ENCODE results near the gene TFEB.

The TFEB gene

GRCh38 chr6:41736800-41737555, 1.6 kb upstream of the TFEB start:
- FAIRE-seq, result no peak

- no peak for FAIRE-seq
Measured at GRCh38 chr6:41736186-41736733, 852 bp upstream of the TFEB start.

- no peak for FAIRE-seq
Measured at GRCh38 chr6:41734666-41735426, 562 bp downstream of the TFEB start.

GRCh38 chr6:41733707-41734665, 1.4 kb downstream of the TFEB start:
- FAIRE-seq, result no peak

- no peak for FAIRE-seq
Measured at GRCh38 chr6:41733360-41733706, 2.1 kb downstream of the TFEB start.

GRCh38 chr6:41732591-41733359, 2.6 kb downstream of the TFEB start:
- FAIRE-seq, result no peak

- no peak for FAIRE-seq
Measured at GRCh38 chr6:41732149-41732548, 3.3 kb downstream of the TFEB start.

GRCh38 chr6:41731561-41732086, 3.8 kb downstream of the TFEB start:
- FAIRE-seq, result no peak

GRCh38 chr6:41730531-41731436, 4.6 kb downstream of the TFEB start:
- no peak for FAIRE-seq

GRCh38 chr6:41729624-41730023, 5.8 kb downstream of the TFEB start:
- no peak for FAIRE-seq

GRCh38 chr6:41728954-41729353, 6.5 kb downstream of the TFEB start:
- no peak for FAIRE-seq

GRCh38 chr6:41728073-41728936, 7.1 kb downstream of the TFEB start:
- FAIRE-seq, result no peak

- FAIRE-seq, result no peak
Measured at GRCh38 chr6:41727705-41728072, 7.7 kb downstream of the TFEB start.

- no peak for FAIRE-seq
Measured at GRCh38 chr6:41726876-41727275, 8.5 kb downstream of the TFEB start.

- FAIRE-seq, result no peak
Measured at GRCh38 chr6:41724586-41725501, 10.6 kb downstream of the TFEB start.

GRCh38 chr6:41724228-41724580, 11.2 kb downstream of the TFEB start:
- FAIRE-seq, result no peak

GRCh38 chr6:41723530-41724227, 11.7 kb downstream of the TFEB start:
- no peak for FAIRE-seq

GRCh38 chr6:41722969-41723529, 12.4 kb downstream of the TFEB start:
- FAIRE-seq, result no peak

All from colon (tissue), 2 donors.